ENCODE data around the gene LOXL1. TPM values are rescaled to one million over a fixed set of nuclear protein-coding genes. Genes with fewer than 3 reads are reported as not detected.
A peak's percentile ranks its signal among the peaks of the same experiment; 100 is the strongest.

LOXL1 gene
- total and polyA plus RNA-seq, 9 of the 15 experiments (the other 6 are each of a cell fraction or from before 2014, with no cell fraction given): 0.14 TPM; not detected in 8

DNA sequence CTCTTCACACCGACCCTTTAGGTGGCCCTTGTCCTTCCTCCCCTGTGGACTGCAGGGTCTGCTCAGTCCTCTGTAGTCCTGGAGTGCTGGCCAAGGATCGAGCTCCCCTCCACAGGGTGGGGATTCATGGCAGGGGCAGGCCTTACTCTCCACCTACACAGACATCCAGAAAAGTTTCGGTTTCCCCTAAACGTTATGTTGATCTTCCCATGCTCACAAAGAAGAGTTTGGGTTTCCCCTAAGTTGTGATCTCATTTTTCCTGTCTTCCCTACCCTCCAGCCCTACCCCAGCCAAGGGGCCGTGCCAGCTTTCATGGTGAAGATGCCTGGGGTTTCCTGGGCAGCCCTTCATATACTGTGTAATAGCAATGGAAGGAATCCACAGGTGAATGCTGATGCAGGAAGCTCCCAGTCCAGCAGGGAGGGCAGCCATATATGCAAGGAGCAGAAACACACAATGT is 55.5 kb downstream of the LOXL1 start:
- no peak overlapping the region for H2AFZ ChIP-seq (ENCODE audit: low read depth, low read length)
- H3K9me1 ChIP-seq (ENCODE audit: control insufficient read depth, insufficient read depth, low read length): no peaks in the 10 kb centered on the region
- H3K27me3 ChIP-seq (ENCODE audit: control insufficient read depth in 2 of 2, insufficient read depth in 2 of 2, low read length in 2 of 2): peaks cover 0 to 1% of the 10 kb centered on the region in 2 experiments; a peak in 2 of 5 replicates
- FAIRE-seq (no peak), DNase-seq (ENCODE audit: extremely low read depth in 1 of 4, low spot score in 3 of 4) (no peak), ATAC-seq (peak; percentile 22; the same call in 1 of the 3 replicates)
- H3K9me3 ChIP-seq (replicated peaks; ENCODE audit: control insufficient read depth, insufficient read depth, low read depth, low read length): no peaks in the 10 kb centered on the region
- H3K36me3 ChIP-seq (ENCODE audit: control insufficient read depth, insufficient read depth, low read length): no peaks in the 10 kb centered on the region
- H4K20me1 ChIP-seq (replicated peaks; ENCODE audit: control insufficient read depth, insufficient read depth, low read length): no peaks in the 10 kb centered on the region
- ChIA-PET CTCF (ENCODE audit: low intra/inter-chr PET ratio) (no interaction called here), POLR2A (interaction anchor here (0.6 kb wide), 1 partner anchor 342 kb away, joined by 3 read pairs; no protein-coding TSS in a partner anchor)
- H3K4me3 ChIP-seq: no peak overlapping the region
- no peak overlapping the region for H3K4me2 ChIP-seq (ENCODE audit: insufficient read depth, low read length)
- no peak overlapping the region for H3K9ac ChIP-seq (ENCODE audit: insufficient read depth in 1 of 2, low read depth in 2 of 2, low read length in 2 of 2)
- intact Hi-C loops (cut with micrococcal nuclease) (no loop called here), in situ Hi-C loops (cut with MboI) (no loop called here)
- H3K79me2 ChIP-seq (ENCODE audit: control insufficient read depth, insufficient read depth, low read length): no peaks in the 10 kb centered on the region
- no TSS peak for BruUV-seq (replicated peaks)
- H3K4me1 ChIP-seq (replicated peaks in 1 of 2; ENCODE audit: control insufficient read depth in 2 of 2, insufficient read depth in 2 of 2, low read length in 2 of 2): peaks cover 4 to 21% of the 10 kb centered on the region in 2 experiments; a peak in 4 of 5 replicates
- no peak overlapping the region for H3K27ac ChIP-seq (ENCODE audit: extremely low read depth, low read depth, low read length)
- WGBS (ENCODE audit: insufficient coverage, low coverage, missing lambda C conversion rate): 22% methylated on average over 5 of the region's 5 CpGs
- TF ChIP-seq ZNF140 (CRISPR knock-in tag; IDR thresholded peaks at IDR 0.05) (no peak), KLF10 (CRISPR knock-in tag; IDR thresholded peaks at IDR 0.05) (no peak), HDAC1 (IDR thresholded peaks at IDR 0.05) (no peak), ARID2 (IDR thresholded peaks at IDR 0.05) (no peak), NR1H2 (CRISPR knock-in tag; IDR thresholded peaks at IDR 0.05) (no peak), U2AF1 (optimal IDR thresholded peaks at IDR 0.05; ENCODE audit: low read depth, low read length) (no peak), BRD4 (IDR thresholded peaks at IDR 0.05) (no peak), PTBP1 (IDR thresholded peaks at IDR 0.05; ENCODE audit: low read depth, low read length) (no peak), SP2 (IDR thresholded peaks at IDR 0.05; ENCODE audit: extremely low read depth, low read depth, low read length, poor library complexity, severe bottlenecking) (no peak), CCNT2 (IDR thresholded peaks at IDR 0.05; ENCODE audit: borderline replicate concordance, extremely low read depth, insufficient read length, low read depth, low read length) (no peak)
- TF ChIP-seq, protein P1, sequence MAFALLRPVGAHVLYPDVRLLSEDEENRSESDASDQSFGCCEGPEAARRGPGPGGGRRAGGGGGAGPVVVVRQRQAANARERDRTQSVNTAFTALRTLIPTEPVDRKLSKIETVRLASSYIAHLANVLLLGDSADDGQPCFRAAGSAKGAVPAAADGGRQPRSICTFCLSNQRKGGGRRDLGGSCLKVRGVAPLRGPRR (CRISPR knock-in tag; IDR thresholded peaks at IDR 0.05): no peak
- TF ChIP-seq, protein P2, sequence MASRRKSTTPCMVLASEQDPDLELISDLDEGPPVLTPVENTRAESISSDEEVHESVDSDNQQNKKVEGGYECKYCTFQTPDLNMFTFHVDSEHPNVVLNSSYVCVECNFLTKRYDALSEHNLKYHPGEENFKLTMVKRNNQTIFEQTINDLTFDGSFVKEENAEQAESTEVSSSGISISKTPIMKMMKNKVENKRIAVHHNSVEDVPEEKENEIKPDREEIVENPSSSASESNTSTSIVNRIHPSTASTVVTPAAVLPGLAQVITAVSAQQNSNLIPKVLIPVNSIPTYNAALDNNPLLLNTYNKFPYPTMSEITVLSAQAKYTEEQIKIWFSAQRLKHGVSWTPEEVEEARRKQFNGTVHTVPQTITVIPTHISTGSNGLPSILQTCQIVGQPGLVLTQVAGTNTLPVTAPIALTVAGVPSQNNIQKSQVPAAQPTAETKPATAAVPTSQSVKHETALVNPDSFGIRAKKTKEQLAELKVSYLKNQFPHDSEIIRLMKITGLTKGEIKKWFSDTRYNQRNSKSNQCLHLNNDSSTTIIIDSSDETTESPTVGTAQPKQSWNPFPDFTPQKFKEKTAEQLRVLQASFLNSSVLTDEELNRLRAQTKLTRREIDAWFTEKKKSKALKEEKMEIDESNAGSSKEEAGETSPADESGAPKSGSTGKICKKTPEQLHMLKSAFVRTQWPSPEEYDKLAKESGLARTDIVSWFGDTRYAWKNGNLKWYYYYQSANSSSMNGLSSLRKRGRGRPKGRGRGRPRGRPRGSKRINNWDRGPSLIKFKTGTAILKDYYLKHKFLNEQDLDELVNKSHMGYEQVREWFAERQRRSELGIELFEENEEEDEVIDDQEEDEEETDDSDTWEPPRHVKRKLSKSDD (conservative IDR thresholded peaks at IDR 0.05; ENCODE audit: low read length): no peak

All from K562 (cell line).